GM19351 (cell line): ENCODE results near the gene ARFGEF2.
"Not testable (repeated sequence)": the region's sequence is repeated elsewhere in the genome, so short reads cannot be mapped to it uniquely, and the experiment has no call there.

Experiments used
- ATAC-seq: cut with Tn5 transposase; IDR thresholded peaks from one replicate; pipeline ENCODE4 v1.9.1; 2021; ENCODE audit warnings: mild to moderate bottlenecking, moderate library complexity; ENCODE audit not compliant: unreplicated experiment

The ARFGEF2 gene

GRCh38 chr20:48984575-48985219 is 63.2 kb downstream of the ARFGEF2 start:
- ATAC-seq, result no peak

- no peak for ATAC-seq
Measured at GRCh38 chr20:48986899-48987298, 65.4 kb downstream of the ARFGEF2 start.

GRCh38 chr20:48990467-48990866 is 69.0 kb downstream of the ARFGEF2 start:
- ATAC-seq, result no peak

GRCh38 chr20:48995589-48995988 is 74.1 kb downstream of the ARFGEF2 start:
- no peak for ATAC-seq

GRCh38 chr20:48999890-49000870 is 78.7 kb downstream of the ARFGEF2 start:
- no peak for ATAC-seq

- no peak for ATAC-seq
Measured at GRCh38 chr20:49001741-49002140, 80.2 kb downstream of the ARFGEF2 start.

GRCh38 chr20:49006446-49006980 is 85.0 kb downstream of the ARFGEF2 start:
- ATAC-seq, result no peak

GRCh38 chr20:49009899-49010631 is 88.6 kb downstream of the ARFGEF2 start:
- ATAC-seq, result no peak

GRCh38 chr20:49024220-49024619 is 102.7 kb downstream of the ARFGEF2 start:
- ATAC-seq, result no peak

GRCh38 chr20:49028177-49028576 is 106.7 kb downstream of the ARFGEF2 start:
- not testable (repeated sequence) for ATAC-seq

- no peak for ATAC-seq
Measured at GRCh38 chr20:49028684-49029083, 107.2 kb downstream of the ARFGEF2 start.

GRCh38 chr20:49029203-49029602 is 107.7 kb downstream of the ARFGEF2 start:
- no peak for ATAC-seq

GRCh38 chr20:49030954-49031619 is 109.6 kb downstream of the ARFGEF2 start:
- no peak for ATAC-seq

- ATAC-seq, result no peak
Measured at GRCh38 chr20:49032455-49032854, 110.9 kb downstream of the ARFGEF2 start.

- no peak for ATAC-seq
Measured at GRCh38 chr20:49034070-49034732, 112.7 kb downstream of the ARFGEF2 start.

- ATAC-seq, result no peak
Measured at GRCh38 chr20:49037962-49038387, 116.5 kb downstream of the ARFGEF2 start.

- no peak for ATAC-seq
Measured at GRCh38 chr20:49039854-49040253, 118.3 kb downstream of the ARFGEF2 start.

GRCh38 chr20:49043000-49043399 is 121.5 kb downstream of the ARFGEF2 start:
- no peak for ATAC-seq

GRCh38 chr20:49045440-49046086 is 124.1 kb downstream of the ARFGEF2 start:
- ATAC-seq, result no peak
